ACC112 (cell line): ENCODE results near the gene PRTFDC1.
"Not testable (repeated sequence)": the region's sequence is repeated elsewhere in the genome, so short reads cannot be mapped to it uniquely, and the experiment has no call there.

Source experiments
- H2AFZ ChIP-seq: fragments of 200-600 bp; sonication (generic); one replicate; pipeline ENCODE4 v1.6.0; 2017; ENCODE audit warnings: antibody characterized with exemption, low read length; ENCODE audit not compliant: unreplicated experiment
- H3K27ac ChIP-seq: fragments of 200-600 bp; sonication (generic); 2 replicates; pipeline ENCODE4 v1.5.1; 2014; ENCODE audit warnings: low read depth, mild to moderate bottlenecking, antibody characterized with exemption, low read length, moderate library complexity
- H3K27me3 ChIP-seq: fragments of 200-600 bp; sonication (generic); 2 replicates; pipeline ENCODE4 v1.6.1; 2014; ENCODE audit warnings: mild to moderate bottlenecking, antibody characterized with exemption, low read length, moderate library complexity, mixed read lengths; ENCODE audit not compliant: insufficient read depth
- H3K36me3 ChIP-seq: fragments of 200-600 bp; sonication (generic); 2 replicates; pipeline ENCODE4 v1.6.1; 2016; ENCODE audit warnings: mild to moderate bottlenecking, antibody characterized with exemption, low read length, moderate library complexity, mixed read lengths; ENCODE audit not compliant: insufficient read depth
- H3K4me1 ChIP-seq: fragments of 200-600 bp; sonication (generic); one replicate; pipeline ENCODE4 v1.6.1; 2016; ENCODE audit warnings: low read length, mixed read lengths; ENCODE audit not compliant: insufficient read depth, unreplicated experiment, control insufficient read depth
- H3K4me3 ChIP-seq: fragments of 200-600 bp; sonication (generic); 2 replicates; pipeline ENCODE4 v1.5.1; 2014; ENCODE audit warnings: mild to moderate bottlenecking, low read depth, low read length
- H3K79me2 ChIP-seq: fragments of 200-600 bp; sonication (generic); one replicate; pipeline ENCODE4 v1.6.0; 2016; ENCODE audit warnings: low read length; ENCODE audit not compliant: control insufficient read depth, unreplicated experiment, insufficient read depth

Gene PRTFDC1

DNA sequence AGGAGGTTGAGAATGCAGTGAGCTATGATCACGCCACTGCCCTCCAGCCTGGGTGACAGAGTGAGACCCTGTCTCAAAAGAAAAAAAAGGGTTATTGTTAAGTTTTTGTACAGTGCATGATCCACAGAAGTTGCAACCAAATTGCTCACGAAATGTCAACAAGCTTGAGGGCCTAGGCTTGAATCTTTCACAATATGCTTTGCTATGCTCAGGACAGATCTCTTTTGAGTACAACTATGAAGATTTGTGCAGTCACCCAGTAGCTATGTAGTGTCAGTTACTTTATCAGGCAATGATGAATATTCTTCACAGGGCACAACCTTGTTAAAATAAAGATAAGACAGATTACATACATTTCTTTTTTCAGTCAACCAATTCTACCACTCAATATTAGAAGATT lies 109.2 kb downstream of the PRTFDC1 start:
- no peak overlapping the region for H3K4me3 ChIP-seq
- H3K27ac ChIP-seq = no peak overlapping the region
- no peaks in the 10 kb centered on the region for H3K79me2 ChIP-seq
- peaks cover 7% of the 10 kb centered on the region for H3K4me1 ChIP-seq
- H2AFZ ChIP-seq = no peak overlapping the region
- no peaks in the 10 kb centered on the region for H3K36me3 ChIP-seq
- no peaks in the 10 kb centered on the region for H3K27me3 ChIP-seq

DNA sequence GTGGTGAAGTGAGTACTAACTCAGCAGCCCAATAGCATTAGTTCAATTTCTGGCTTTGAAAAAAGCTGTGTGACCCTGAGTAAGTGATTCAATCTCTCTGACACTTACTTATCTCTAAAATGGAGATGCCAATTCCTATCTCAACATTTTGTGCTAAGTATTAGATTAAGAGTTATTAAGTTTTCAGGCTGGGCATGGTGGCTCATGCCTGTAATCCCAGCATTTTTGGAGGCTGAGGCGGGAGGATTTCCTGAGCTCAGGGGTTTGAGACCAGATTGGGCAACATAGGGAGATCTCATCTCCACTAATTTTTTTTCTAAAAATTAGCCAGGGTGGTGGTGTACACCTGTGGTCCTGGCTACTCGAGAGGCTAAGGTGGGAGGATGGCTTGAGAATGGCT lies 109.5 kb downstream of the PRTFDC1 start:
- Histone ChIP-seq H3K4me1 (peaks cover 3% of the 10 kb centered on the region), H3K79me2 (no peaks in the 10 kb centered on the region), H3K27ac (no peak overlapping the region)

DNA sequence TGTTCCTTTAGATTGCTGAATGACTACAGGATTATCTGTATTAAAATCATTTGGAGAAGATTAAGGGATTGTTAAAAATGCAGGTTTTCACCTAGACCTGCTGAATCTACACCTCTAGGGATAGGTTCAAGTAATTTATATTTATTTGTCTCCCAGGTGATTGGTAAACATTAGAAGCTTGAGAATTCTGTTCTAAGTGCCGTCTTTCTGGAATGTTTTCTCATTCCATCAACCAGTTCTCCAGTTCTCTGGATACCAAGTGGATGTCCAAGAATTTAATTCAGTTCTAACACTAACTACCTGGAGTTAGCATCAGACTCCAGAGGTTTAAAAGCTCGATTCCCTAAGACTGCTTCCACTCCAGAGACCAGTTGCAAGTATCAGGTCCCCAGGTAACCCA lies 110.9 kb downstream of the PRTFDC1 start:
- H3K4me1 ChIP-seq = no peaks in the 10 kb centered on the region
- H3K36me3 ChIP-seq = no peaks in the 10 kb centered on the region; the same call in 1 of the 2 replicates
- H3K79me2 ChIP-seq = no peaks in the 10 kb centered on the region
- no peak overlapping the region for H2AFZ ChIP-seq
- no peaks in the 10 kb centered on the region for H3K27me3 ChIP-seq
- no peak overlapping the region for H3K27ac ChIP-seq
- no peak overlapping the region for H3K4me3 ChIP-seq

More for the DNA sequence above, 109.5 kb downstream of the PRTFDC1 start:
- no peak overlapping the region for H3K4me3 ChIP-seq
- no peak overlapping the region for H2AFZ ChIP-seq
- no peaks in the 10 kb centered on the region for H3K27me3 ChIP-seq
- no peaks in the 10 kb centered on the region for H3K36me3 ChIP-seq

GRCh38 chr10:24840784-24841183 lies 111.6 kb downstream of the PRTFDC1 start:
- no peak overlapping the region for H3K27ac ChIP-seq
- H3K36me3 ChIP-seq = no peaks in the 10 kb centered on the region; the same call in 1 of the 2 replicates
- no peaks in the 10 kb centered on the region for H3K27me3 ChIP-seq
- no peaks in the 10 kb centered on the region for H3K4me1 ChIP-seq
- H2AFZ ChIP-seq = no peak overlapping the region
- no peaks in the 10 kb centered on the region for H3K79me2 ChIP-seq
- H3K4me3 ChIP-seq = no peak overlapping the region

DNA sequence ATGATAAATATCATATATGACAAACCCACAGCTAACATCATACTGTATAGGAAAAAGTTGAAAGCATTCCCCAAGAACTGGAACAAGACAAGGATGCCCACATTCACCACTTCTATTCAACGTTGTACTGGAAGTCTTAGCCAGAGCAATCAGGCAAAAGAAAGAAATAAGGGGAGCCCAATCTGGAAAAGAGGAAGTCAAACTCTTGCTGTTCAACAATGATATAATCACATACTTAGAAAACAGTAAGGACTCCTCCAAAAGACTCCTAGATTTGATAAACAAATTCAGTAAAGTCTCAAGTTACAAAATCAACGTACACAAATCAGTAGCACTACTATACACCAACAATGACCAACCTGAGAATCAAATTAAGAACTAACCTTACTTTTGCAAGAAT lies 114.6 kb downstream of the PRTFDC1 start:
- H3K36me3 ChIP-seq, H3K27ac ChIP-seq, H2AFZ ChIP-seq, H3K27me3 ChIP-seq, H3K4me1 ChIP-seq, H3K79me2 ChIP-seq, H3K4me3 ChIP-seq: not testable (repeated sequence)

DNA sequence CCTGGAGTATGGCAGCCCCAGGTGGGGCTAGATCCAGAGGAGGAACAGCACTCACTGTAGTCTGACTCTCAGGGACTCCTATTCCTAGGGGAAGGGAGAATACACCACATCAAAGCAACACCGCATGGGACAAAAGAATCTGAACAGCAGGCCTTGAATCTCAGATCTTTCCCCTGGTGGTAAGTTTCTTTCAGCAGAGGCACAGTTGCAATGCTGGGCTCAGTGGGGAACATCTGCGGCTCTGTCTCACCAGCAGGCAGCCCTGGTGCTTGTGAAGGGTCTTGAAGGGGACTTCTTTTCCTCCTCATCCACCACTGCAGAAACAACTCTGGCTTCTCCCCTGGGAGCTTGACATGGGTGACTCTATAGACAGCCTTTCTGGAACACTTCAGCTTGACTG lies 117.5 kb downstream of the PRTFDC1 start:
- H3K27ac ChIP-seq = no peak overlapping the region
- no peak overlapping the region for H3K4me3 ChIP-seq
- H3K36me3 ChIP-seq = no peaks in the 10 kb centered on the region; the same call in 1 of the 2 replicates
- no peak overlapping the region for H2AFZ ChIP-seq
- no peaks in the 10 kb centered on the region for H3K79me2 ChIP-seq
- H3K27me3 ChIP-seq = no peaks in the 10 kb centered on the region
- no peaks in the 10 kb centered on the region for H3K4me1 ChIP-seq

DNA sequence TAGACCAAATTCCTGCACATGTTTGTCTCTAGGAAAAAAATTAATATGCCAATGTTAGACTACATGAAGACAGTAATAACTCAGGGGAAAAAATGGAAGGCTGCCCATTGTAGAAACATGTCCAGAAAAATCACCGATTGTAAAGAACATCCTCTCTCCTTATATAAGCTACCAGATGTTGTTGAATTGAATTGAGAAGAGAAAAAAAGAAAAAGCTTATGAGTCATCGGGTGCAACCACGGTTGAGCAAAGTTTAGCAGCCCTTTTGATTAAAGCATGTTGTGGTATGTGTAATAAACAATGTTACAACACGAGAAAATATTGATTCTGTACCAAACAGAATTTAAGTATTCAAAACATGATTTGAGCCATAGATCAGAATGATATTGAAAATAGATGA lies 126.4 kb downstream of the PRTFDC1 start:
- Histone ChIP-seq H3K27me3 (no peaks in the 10 kb centered on the region), H3K4me3 (peak overlapping the region; percentile 59), H3K4me1 (peaks cover 41% of the 10 kb centered on the region), H2AFZ (peak overlapping the region; percentile 2), H3K36me3 (no peaks in the 10 kb centered on the region), H3K79me2 (no peaks in the 10 kb centered on the region), H3K27ac (peak overlapping the region; percentile 72)

DNA sequence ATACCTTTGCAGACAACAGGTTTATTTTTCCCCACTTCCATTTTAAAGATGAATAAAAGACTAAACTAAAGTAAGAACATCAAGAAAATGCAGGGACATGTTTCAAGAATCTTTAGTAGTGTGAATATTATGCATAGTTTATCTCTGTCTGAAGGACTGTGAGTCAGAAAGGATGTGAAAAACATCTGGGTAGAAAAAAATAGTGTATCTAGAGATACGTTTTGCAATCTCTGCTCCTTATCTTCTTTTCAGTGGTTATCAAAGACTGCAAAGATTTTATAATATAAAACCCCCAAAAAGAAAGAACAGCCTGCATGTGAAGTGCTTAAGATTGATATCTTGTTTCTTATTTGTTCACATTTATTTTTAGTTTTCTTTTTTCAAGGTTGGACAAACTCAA lies 126.9 kb downstream of the PRTFDC1 start:
- H3K4me3 ChIP-seq = peak overlapping the region; percentile 59
- peak overlapping the region; percentile 78 for H2AFZ ChIP-seq
- H3K36me3 ChIP-seq = no peaks in the 10 kb centered on the region
- peak overlapping the region; percentile 72 for H3K27ac ChIP-seq
- H3K27me3 ChIP-seq = no peaks in the 10 kb centered on the region
- peaks cover 46% of the 10 kb centered on the region for H3K4me1 ChIP-seq
- H3K79me2 ChIP-seq = no peaks in the 10 kb centered on the region

DNA sequence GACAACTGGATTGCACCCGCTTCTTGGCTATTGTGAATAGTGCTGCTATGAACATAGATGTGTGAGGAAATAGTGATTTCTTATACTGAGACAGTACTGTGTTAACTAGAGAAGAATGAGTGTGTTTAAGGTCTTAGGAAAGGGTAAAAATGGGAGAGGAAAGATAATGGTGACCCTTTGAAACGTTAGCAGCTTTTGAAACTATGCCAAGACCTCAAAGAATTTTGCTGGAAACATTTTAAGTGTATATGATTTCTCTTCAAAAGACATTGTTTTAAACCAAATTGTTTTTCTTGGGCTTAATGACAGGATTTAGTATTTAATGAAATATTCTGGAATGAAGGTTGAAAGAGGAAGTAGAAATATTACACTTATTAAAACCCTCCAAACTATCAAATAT lies 127.9 kb downstream of the PRTFDC1 start:
- Histone ChIP-seq H2AFZ (no peak overlapping the region), H3K4me3 (no peak overlapping the region), H3K27ac (peak overlapping the region; percentile 72; the same call in 1 of the 2 replicates), H3K27me3 (no peaks in the 10 kb centered on the region), H3K4me1 (peaks cover 51% of the 10 kb centered on the region), H3K36me3 (no peaks in the 10 kb centered on the region), H3K79me2 (no peaks in the 10 kb centered on the region)

- Histone ChIP-seq H3K27ac (peak overlapping the region; percentile 72; the same call in 1 of the 2 replicates), H3K36me3 (no peaks in the 10 kb centered on the region), H3K4me3 (no peak overlapping the region), H2AFZ (no peak overlapping the region), H3K27me3 (no peaks in the 10 kb centered on the region), H3K79me2 (no peaks in the 10 kb centered on the region), H3K4me1 (peaks cover 51% of the 10 kb centered on the region)
Observed at GRCh38 chr10:24824124-24824523, 128.3 kb downstream of the PRTFDC1 start.

DNA sequence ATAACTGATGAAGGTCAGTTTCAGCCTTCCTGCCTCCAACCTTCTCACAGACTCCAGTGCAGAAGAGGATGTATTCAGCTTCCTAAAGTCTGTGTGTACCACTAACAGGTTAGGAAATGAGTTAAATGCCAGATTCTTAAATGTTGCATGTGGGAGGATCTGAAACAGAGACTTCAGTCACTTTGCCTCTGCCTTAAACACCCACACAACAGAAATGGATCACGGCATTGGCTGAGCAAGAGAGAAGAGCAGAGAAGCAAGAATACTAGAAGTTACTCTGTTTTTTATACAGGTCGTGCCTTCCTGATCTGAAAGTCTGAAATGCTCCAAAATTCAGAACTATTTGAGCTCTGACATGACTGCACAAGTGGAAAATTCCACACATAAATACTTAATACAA lies 129.8 kb downstream of the PRTFDC1 start:
- H3K79me2 ChIP-seq = no peaks in the 10 kb centered on the region
- H3K27ac ChIP-seq = peak overlapping the region; percentile 58; the same call in 1 of the 2 replicates
- no peak overlapping the region for H3K4me3 ChIP-seq
- H3K27me3 ChIP-seq = no peaks in the 10 kb centered on the region
- H3K36me3 ChIP-seq = no peaks in the 10 kb centered on the region
- H2AFZ ChIP-seq = no peak overlapping the region
- H3K4me1 ChIP-seq = peaks cover 51% of the 10 kb centered on the region
